ENCODE data around the gene TMEM236. TPM values are rescaled to one million over a fixed set of nuclear protein-coding genes. Genes with fewer than 3 reads are reported as not detected.

Gene TMEM236
- total RNA-seq, 2 experiments from 2014 or later = 0.04 to 0.12 TPM

GRCh38 chr10:17733620-17734019, 18.4 kb upstream of the TMEM236 start:
- no peak overlapping the region for H3K27ac Mint-ChIP-seq
- no peak for DNase-seq

DNA sequence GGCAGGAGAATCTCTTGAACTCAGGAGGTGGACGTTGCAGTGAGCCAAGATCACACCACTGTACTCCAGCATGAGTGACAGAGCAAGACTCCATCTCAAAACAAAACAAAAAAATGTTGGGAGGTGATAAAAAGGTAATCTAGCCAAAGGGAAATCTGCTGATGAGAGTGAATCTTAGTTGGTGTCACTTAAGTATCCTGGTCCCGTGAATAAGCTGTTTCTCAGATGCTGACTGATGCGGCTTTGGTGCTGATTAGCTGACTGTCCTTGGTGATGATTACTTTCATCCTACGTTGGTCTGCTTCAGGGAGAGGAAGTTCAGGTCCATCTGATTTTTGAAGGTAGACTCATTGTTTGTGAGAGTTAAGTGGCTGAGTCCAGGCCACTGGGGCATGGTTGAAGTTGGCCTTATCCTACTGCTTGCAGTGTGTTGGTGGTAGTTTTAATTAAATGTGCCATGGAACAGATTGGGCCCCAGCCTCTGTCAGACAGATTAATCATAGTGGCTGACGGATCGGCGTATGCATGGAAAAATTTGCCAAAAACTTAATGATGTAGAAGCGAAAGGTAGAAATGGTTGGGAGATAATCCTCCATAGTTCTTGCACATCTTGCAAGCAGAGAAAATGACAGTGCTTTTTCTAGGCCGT, 17.4 kb upstream of the TMEM236 start:
- Mint-ChIP-seq H3K4me3 (no peak overlapping the region), H3K27ac (no peak overlapping the region), H3K27me3 (no peaks in the 10 kb centered on the region), H3K9me3 (no peaks in the 10 kb centered on the region), H3K4me1 (peaks cover 2% of the 10 kb centered on the region), H3K36me3 (no peaks in the 10 kb centered on the region)
- no peak for DNase-seq

More at GRCh38 chr10:17733620-17734019, 18.4 kb upstream of the TMEM236 start:
- Mint-ChIP-seq H3K27me3 (no peaks in the 10 kb centered on the region), H3K9me3 (no peaks in the 10 kb centered on the region), H3K4me1 (peaks cover 2% of the 10 kb centered on the region), H3K36me3 (no peaks in the 10 kb centered on the region), H3K4me3 (no peak overlapping the region)

GRCh38 chr10:17735166-17735941, 16.6 kb upstream of the TMEM236 start:
- no peaks in the 10 kb centered on the region for H3K36me3 Mint-ChIP-seq
- no peaks in the 10 kb centered on the region for H3K27me3 Mint-ChIP-seq
- peaks cover 2% of the 10 kb centered on the region for H3K4me1 Mint-ChIP-seq
- no peak overlapping the region for H3K4me3 Mint-ChIP-seq
- no peak overlapping the region for H3K27ac Mint-ChIP-seq
- DNase-seq = no peak
- no peaks in the 10 kb centered on the region for H3K9me3 Mint-ChIP-seq

DNA sequence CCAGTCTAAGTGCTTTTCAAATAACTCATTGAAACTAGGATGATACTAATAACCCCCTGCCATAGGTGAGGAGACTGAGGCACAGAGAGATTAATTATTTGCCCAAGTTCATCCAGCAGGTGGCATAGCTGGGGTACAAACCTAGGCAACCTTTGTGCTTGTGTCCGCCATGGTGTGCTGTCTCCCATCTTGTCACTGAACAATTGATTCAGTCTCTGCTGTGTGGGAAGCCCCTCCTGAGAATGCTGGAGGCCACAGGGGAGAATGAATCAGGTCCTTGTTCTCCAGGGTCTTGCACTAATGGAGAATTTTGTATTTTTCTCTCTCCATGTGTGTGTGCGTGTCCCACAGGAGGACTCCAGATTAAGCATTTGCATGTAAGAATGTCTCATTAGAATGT, 15.8 kb upstream of the TMEM236 start:
- H3K27ac Mint-ChIP-seq = no peak overlapping the region
- H3K36me3 Mint-ChIP-seq = no peaks in the 10 kb centered on the region
- H3K27me3 Mint-ChIP-seq = no peaks in the 10 kb centered on the region
- H3K4me3 Mint-ChIP-seq = no peak overlapping the region
- no peaks in the 10 kb centered on the region for H3K9me3 Mint-ChIP-seq
- DNase-seq = no peak
- H3K4me1 Mint-ChIP-seq = peaks cover 2% of the 10 kb centered on the region

- no peak for DNase-seq
- no peaks in the 10 kb centered on the region for H3K36me3 Mint-ChIP-seq
- no peaks in the 10 kb centered on the region for H3K9me3 Mint-ChIP-seq
- H3K4me1 Mint-ChIP-seq = peaks cover 2% of the 10 kb centered on the region
- no peak overlapping the region for H3K27ac Mint-ChIP-seq
- no peaks in the 10 kb centered on the region for H3K27me3 Mint-ChIP-seq
- H3K4me3 Mint-ChIP-seq = no peak overlapping the region
Measured at GRCh38 chr10:17737027-17737965, 14.7 kb upstream of the TMEM236 start.

GRCh38 chr10:17740668-17741067, 11.3 kb upstream of the TMEM236 start:
- no peak overlapping the region for H3K27ac Mint-ChIP-seq
- no peaks in the 10 kb centered on the region for H3K9me3 Mint-ChIP-seq

DNA sequence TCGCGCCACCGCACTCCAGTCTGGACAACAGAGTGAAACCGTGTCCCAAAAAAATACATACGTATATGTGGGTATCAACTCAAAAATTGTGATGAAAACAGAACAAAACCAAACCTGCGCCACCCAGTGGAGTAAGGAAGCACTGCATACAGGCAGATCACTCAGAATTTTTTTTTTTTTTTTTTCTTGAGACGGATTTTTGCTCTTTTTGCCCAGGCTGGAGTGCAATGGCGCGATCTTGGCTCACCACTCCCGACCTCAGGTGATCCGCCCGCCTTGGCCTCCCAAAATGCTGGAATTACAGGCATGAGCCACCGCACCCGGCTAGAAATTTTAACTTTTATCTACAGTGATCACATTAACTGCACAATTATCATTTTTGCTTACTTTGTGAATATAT, 9.1 kb upstream of the TMEM236 start:
- Mint-ChIP-seq H3K27me3 (no peaks in the 10 kb centered on the region), H3K4me1 (peaks cover 9% of the 10 kb centered on the region), H3K9me3 (no peaks in the 10 kb centered on the region), H3K27ac (no peak overlapping the region), H3K36me3 (peaks cover 1% of the 10 kb centered on the region), H3K4me3 (no peak overlapping the region)
- DNase-seq = peak; percentile 52

More at GRCh38 chr10:17740668-17741067, 11.3 kb upstream of the TMEM236 start:
- no peak for DNase-seq
- Mint-ChIP-seq H3K27me3 (no peaks in the 10 kb centered on the region), H3K36me3 (no peaks in the 10 kb centered on the region), H3K4me3 (no peak overlapping the region), H3K4me1 (peaks cover 11% of the 10 kb centered on the region)

DNA sequence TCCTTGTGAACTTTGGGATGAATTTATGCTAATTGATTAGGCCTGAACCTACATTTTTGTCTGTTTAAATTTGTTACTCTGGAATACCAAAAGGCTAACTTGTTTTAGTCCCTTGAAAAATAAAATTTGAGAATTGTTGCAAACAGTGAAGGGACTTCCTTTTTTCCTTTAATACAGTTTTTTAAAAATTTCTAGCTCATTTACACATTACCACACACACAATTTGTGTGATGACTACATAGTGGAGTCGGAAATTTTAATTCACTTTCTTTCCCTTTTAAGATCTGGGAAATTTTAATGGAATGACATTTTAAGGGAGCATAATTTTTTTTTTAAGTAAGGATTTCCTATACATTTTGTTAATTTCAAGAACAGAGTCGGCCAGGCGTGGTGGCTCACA, 8.6 kb upstream of the TMEM236 start:
- DNase-seq = no peak
- Mint-ChIP-seq H3K27ac (no peak overlapping the region), H3K9me3 (no peaks in the 10 kb centered on the region), H3K4me3 (no peak overlapping the region), H3K4me1 (peaks cover 9% of the 10 kb centered on the region), H3K36me3 (peaks cover 1% of the 10 kb centered on the region), H3K27me3 (no peaks in the 10 kb centered on the region)

- H3K36me3 Mint-ChIP-seq = peaks cover 1% of the 10 kb centered on the region
- H3K27me3 Mint-ChIP-seq = no peaks in the 10 kb centered on the region
- peaks cover 9% of the 10 kb centered on the region for H3K4me1 Mint-ChIP-seq
- H3K4me3 Mint-ChIP-seq = no peak overlapping the region
- H3K9me3 Mint-ChIP-seq = no peaks in the 10 kb centered on the region
- H3K27ac Mint-ChIP-seq = no peak overlapping the region
- DNase-seq = no peak
Measured at GRCh38 chr10:17744341-17744861, 7.6 kb upstream of the TMEM236 start.

DNA sequence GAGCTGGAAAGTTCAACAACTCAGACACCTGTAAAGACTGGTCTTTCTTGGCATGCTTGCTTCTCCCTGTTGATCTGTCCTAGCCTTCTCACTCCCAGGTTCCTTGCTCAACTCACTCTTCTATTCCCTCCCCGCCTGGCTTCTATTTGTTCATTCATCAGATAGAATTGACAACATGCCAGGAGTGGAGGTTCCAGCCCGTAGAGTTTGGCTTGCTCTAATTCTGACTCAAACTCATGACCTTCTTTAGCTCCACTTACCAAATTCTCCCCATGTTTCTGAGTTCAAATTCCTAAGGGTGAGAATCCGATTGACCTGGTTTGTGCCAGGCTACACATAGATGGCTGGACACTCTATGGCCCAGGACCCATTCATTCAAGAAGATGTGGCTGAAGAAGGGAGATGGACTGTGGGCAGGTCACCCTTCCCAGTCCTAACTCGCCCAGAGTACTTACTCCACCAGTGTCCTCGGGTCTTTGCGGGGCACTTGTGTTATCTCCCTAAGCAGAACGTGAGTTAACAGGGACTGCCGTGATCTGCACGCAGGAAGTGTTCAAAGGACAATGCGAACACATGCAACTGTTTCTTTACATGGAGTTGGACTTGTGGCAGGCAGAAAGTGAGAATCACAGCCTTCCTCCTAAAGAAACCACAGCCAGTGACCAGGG, 4.0 kb upstream of the TMEM236 start:
- Mint-ChIP-seq H3K4me1 (peaks cover 5% of the 10 kb centered on the region), H3K4me3 (no peak overlapping the region), H3K36me3 (peaks cover 1% of the 10 kb centered on the region), H3K9me3 (no peaks in the 10 kb centered on the region), H3K27ac (no peak overlapping the region), H3K27me3 (no peaks in the 10 kb centered on the region)
- no peak for DNase-seq

DNA sequence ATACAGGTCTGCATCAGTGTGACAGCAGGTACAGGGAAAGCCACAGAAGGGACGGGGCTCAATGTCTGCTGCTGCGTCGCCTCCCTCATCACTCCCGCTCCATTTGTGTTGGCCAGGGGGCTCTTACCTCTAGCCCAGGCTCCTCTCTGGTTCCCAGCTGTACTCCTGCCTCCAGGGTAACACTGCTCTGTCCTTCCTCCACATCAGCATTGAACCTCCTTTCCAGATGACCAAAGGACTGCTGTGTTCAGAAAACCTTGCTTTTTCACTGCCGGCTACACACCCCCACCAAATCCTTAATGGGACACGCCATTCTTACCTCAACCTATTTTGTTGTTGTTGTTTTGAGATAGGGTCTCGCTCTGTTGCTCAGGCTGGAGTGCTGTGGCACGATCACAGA, 2.1 kb upstream of the TMEM236 start:
- DNase-seq = no peak
- Mint-ChIP-seq H3K4me3 (no peak overlapping the region), H3K27ac (no peak overlapping the region), H3K4me1 (no peaks in the 10 kb centered on the region), H3K27me3 (no peaks in the 10 kb centered on the region), H3K9me3 (no peaks in the 10 kb centered on the region), H3K36me3 (peaks cover 1% of the 10 kb centered on the region)

DNA sequence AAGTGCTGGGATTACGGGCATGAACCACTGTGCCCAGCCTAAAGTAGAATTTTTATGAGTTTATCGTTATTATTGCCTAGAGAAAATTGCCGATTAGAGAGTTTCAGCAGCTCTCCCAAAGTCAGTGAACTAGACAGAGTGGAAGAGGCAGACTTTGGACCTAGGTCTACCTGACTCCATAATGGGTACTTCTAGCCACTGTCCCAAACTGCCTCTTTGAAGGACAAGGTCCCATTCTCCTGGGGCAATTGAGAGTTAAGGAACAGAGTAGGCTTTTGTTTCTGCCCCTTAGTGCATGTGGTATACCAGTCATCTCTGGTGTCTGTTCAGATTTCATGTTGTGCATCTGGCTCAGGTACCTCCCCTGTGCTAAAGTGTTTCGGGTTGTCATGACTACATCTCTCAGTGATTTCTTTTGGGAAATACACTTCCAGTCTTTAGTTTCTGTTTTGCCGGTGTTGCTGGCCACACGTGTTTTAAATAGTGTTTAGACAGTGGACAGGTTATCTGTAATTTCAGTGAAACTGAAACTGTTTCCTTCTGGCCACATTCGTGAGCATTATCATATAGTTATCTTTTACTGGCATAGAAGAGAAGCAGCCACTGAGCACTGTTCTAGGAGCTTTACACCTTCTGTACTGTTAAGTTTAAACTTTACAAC, 4.7 kb downstream of the TMEM236 start:
- H3K27me3 Mint-ChIP-seq = no peaks in the 10 kb centered on the region
- H3K27ac Mint-ChIP-seq = no peak overlapping the region
- H3K4me1 Mint-ChIP-seq = peaks cover 6% of the 10 kb centered on the region

DNA sequence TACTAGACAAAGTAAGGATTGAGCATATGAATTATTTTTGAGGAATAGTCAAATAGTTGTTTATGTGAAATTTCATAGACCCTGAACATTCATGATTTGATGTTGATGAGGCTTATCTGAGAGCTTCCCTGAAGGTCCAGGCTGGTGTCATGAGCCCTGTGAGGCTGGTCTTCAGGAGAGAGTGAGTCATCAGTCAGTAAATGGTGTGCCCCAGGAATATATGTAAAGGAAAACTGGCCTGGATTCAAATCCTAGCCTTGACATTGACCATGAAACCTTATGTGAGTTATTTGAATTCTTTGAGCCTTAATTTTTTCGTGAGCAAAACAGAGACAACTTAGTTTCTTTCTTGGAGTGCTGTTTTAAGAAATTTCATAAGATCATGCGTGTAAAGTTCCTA, 6.2 kb downstream of the TMEM236 start:
- Mint-ChIP-seq H3K27me3 (no peaks in the 10 kb centered on the region), H3K36me3 (no peaks in the 10 kb centered on the region), H3K4me1 (peaks cover 6% of the 10 kb centered on the region), H3K4me3 (no peak overlapping the region), H3K9me3 (no peaks in the 10 kb centered on the region), H3K27ac (no peak overlapping the region)
- no peak for DNase-seq

More for the DNA sequence above, 4.7 kb downstream of the TMEM236 start:
- H3K9me3 Mint-ChIP-seq = no peaks in the 10 kb centered on the region
- peak; percentile 2 for DNase-seq
- no peaks in the 10 kb centered on the region for H3K36me3 Mint-ChIP-seq
- H3K4me3 Mint-ChIP-seq = no peak overlapping the region

GRCh38 chr10:17758896-17759295, 6.9 kb downstream of the TMEM236 start:
- DNase-seq = no peak
- no peak overlapping the region for H3K4me3 Mint-ChIP-seq
- no peaks in the 10 kb centered on the region for H3K27me3 Mint-ChIP-seq
- peaks cover 6% of the 10 kb centered on the region for H3K4me1 Mint-ChIP-seq
- H3K36me3 Mint-ChIP-seq = no peaks in the 10 kb centered on the region
- H3K27ac Mint-ChIP-seq = no peak overlapping the region
- no peaks in the 10 kb centered on the region for H3K9me3 Mint-ChIP-seq

Data from activated naive CD8-positive, alpha-beta T cell treated with anti-CD3 and anti-CD28 coated beads for 36 hours (primary cell).